A673 (cell line): ENCODE data around the gene SPINK7.

Experiments
- CTCF ChIP-seq: fragments of 300-800, 200-600 bp; sonication (generic); conservative IDR thresholded peaks from 2 replicates; pipeline ENCODE4 v1.5.1; 2017; ENCODE audit warnings: low read depth, mild to moderate bottlenecking, antibody characterized with exemption, low read length, moderate library complexity, mixed read lengths
- EZH2 ChIP-seq: fragments of 200-600 bp; sonication (generic); IDR thresholded peaks from 2 replicates; pipeline ENCODE4 v1.6.1; 2017; ENCODE audit warnings: borderline replicate concordance, low read depth, mild to moderate bottlenecking, mixed read lengths, antibody characterized with exemption, low read length; ENCODE audit not compliant: poor library complexity, severe bottlenecking

- TF ChIP-seq CTCF (no peak), EZH2 (no peak)
Observed at GRCh38 chr5:148364343-148364742, 52.1 kb downstream of the SPINK7 start.
